HG02943 (cell line): ENCODE data around the gene RARA.

Source experiments
- ATAC-seq: cut with Tn5 transposase; IDR thresholded peaks from one replicate; pipeline ENCODE4 v1.9.1; 2021; ENCODE audit warnings: mild to moderate bottlenecking, low read depth, moderate library complexity; ENCODE audit not compliant: unreplicated experiment

Gene RARA

DNA sequence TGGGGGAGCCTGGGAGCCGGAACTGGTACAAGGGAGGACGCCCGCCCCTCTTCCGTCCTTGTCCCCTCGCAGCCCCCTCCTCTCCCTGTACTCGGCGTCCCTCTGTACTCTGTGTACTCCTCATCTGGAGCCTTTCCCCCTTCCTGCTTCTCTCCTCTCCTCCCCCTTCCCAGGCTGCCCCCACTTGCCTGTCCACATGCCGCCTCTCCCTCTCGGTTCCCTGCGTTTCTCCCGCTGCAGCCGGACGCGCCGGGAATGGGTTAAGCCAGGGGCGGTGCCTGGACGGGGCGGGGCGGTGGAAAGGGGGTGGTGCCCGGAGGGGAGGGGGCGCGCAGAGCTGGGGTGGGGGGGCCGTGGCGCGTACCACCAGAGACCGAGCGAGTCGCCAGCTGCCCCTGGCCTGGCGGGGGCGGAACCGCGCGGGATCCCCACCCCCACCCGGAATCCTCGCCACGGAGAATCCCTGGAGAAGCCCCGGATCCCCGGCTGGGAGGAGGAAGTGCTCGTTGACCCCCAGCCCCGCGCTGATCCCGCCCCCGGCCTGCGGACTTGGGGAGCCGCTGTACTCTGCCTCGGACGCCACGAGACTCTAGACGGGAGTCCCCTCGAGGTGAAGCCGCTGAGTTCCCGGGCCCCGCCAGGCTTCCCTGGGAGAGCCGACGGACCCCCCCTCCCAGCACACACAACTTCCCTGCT, 33.0 kb downstream of the RARA start:
- ATAC-seq, result no peak

GRCh38 chr17:40342504-40343218, 33.7 kb downstream of the RARA start:
- no peak for ATAC-seq

GRCh38 chr17:40343219-40344119, 34.5 kb downstream of the RARA start:
- ATAC-seq, result no peak

DNA sequence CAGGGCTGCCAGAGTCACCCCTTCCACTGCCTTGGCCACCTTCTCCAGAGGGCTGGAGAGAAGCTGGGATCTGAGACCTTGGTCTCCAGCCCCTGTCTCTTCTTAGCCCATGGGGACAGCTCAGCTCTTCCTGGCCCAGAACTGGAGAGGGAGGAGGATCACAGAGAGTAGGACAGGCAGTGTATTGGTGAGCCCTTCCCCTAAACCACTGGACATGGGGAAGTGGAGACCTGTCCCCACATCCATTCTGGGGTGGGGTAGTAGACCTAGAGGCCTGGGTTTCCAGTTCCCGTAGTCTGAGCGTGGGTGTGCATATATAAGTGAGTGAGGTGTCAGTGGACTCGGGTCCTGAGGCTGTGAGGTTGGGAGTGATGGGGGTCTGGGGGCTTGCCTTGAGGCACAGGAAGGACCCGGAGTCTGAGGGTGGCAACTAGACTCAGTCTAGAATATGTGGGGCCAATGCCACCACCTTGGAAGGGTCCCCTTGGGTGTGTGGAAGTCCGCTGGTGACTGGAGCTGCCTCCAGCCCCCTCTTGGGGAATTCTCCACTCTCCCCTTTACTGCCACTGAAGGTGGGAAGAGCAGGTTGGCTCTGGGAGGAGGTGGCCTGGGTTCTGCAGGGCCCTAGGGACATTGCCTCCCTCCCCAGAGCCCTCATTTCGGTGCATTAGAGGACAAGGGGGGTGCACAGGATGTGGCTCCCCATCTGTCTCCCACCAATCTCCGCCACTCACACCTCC, 35.6 kb downstream of the RARA start:
- no peak for ATAC-seq

DNA sequence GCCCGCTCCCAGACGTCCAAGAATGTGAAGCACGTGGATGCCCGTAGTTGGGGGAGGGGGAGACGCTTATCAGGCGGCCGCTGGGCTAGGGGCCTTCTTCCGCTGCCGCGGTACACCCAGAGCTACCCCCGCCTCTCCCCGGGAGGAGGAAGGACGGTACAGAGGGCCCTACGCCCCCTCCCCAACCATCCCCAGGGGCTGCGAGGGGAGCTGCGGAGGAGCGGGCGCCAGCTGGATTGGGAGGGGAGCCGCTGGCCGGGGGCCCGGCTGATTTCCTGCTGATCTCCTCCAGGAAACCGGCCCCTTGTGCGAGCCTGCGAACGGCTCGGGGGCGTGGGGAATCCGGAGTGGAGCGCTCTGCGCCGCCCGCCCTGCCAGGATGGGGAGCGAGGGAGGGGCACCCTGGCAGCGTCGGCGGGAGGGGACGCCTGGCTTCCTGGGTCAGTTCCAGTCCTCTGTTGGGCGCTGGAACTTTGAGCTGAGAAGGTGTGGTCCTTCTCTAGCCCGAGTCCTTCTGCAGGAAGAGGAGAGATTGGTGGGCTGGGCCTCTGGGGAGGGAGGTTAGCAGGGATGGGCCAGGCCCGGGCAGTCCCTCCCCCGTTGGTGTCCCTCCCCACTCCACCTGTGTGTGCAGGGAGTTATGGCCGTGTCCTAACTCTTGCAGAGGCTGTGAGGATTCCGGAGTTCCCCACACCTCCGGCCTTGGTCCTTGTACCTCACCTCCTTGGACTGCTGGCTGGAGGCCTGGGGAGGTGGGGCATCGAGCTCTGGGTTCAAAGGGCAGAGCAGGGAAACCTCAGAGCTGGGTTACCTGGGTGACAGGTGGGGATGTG, 36.4 kb downstream of the RARA start:
- ATAC-seq, result no peak

DNA sequence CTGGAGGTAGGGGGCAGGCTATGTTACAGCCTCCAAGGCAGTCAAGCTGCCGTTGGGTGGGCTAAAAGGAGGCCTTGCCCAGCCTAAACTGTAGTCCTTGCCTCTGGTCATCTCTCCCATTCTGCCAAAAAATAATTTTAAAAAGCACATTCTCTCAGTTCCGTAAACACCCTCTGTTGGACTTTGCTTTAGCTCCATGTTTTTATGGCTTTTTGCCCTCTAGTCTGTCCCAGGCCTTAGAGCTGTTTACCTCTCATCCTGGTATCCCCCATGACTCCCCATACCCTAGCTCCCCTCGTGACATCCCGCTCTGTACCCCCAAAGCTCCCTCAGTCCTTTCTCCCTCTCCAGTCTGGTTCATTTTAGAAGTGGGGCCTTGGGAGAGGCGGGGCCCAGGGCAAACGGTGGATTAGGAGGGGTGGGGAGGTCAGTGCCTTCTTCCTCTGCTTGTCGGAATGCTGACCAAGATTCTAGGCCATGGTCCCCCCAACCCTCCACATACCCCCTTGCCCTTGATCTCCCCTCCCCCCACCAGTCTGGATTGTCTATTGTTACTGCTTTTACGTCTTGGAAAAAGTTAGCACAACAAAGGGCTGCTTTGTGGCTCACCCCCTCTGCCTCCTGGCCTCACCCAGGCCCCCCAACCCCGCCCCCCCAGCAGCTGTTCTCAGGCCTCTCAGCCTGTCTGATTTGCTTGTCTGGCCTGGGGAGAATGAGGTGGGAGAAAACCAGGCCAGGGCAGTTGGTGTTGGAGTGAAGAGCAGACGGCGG, 37.2 kb downstream of the RARA start:
- no peak for ATAC-seq

DNA sequence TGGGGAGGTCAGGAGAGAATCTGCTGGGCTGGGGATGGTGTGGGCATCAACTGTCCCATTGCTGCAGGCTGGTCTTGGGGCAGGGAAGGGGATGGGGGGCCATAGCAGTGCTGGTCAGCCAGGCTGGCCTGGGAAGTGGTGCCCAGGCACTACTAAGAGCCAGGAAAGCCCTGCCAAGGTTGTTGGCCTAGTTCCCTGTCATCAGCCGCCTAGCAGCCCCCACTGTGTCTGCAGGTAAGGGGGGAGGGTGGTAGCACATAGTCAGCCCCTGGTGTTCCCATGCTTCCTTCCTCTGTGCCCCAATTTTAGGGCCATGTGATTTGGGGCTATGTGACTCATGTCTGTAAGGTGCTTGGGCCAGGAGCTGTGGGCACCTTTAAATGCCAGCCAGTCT, 37.8 kb downstream of the RARA start:
- ATAC-seq, result no peak

DNA sequence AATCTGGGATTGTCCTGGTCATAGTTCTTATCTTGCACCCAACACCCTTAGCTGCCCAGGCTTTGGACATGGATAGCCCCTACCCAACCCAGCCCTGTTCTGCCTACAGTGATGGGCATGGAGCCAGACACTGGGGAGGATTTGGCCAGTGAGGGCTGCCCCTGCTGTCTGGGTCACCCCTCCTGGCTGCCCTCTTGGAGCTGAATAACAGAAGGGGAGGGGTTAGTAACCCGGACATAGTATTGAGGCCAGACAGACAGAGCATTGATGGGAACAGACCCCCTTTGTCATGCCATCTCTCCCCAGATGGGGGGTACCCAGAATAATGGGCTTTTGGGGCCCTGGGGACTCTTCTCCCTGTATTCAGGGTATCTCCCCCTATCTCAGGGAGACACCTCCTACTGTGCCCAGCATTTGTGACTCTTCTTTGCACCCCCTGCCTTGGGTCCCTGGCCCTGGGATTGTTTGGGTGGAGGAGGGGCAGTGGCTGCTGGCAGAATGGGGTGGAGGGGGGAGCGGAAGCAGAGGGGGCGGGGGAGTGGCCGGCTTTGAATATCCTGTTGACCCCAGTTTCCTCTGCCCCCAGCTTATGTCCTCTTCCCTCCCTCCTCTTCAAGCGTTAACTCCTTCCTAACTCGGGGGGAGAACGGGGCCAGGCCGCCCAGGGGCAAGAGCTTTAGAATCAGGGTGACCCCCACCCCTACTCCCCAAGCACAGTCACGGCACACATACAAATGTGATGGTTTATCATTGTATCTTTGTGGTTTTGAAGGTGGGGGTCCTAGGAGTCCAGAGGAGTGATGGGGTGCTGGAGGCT, 38.5 kb downstream of the RARA start:
- ATAC-seq, result no peak

GRCh38 chr17:40348136-40348504, 39.1 kb downstream of the RARA start:
- ATAC-seq, result no peak

GRCh38 chr17:40348562-40349476, 39.8 kb downstream of the RARA start:
- no peak for ATAC-seq

DNA sequence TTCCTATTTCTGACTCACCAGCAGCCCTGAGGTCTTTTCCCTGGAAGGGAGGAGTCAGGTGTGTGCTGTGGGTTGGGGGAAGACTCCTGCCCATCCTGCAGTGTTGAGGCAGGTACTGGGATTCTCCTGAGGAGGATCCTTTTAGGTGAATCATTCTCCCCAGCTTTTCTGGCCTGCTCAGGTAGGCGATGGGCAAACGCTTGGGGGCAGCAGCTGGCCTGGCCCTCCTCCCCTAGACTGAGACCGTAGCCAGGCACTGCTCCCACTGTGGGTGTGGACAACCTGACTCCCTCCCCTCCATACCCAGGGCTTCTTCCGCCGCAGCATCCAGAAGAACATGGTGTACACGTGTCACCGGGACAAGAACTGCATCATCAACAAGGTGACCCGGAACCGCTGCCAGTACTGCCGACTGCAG, 40.5 kb downstream of the RARA start:
- ATAC-seq, result no peak

GRCh38 chr17:40349895-40350688, 41.1 kb downstream of the RARA start:
- no peak for ATAC-seq

- no peak for ATAC-seq
Observed at GRCh38 chr17:40350689-40351358, 41.8 kb downstream of the RARA start.

DNA sequence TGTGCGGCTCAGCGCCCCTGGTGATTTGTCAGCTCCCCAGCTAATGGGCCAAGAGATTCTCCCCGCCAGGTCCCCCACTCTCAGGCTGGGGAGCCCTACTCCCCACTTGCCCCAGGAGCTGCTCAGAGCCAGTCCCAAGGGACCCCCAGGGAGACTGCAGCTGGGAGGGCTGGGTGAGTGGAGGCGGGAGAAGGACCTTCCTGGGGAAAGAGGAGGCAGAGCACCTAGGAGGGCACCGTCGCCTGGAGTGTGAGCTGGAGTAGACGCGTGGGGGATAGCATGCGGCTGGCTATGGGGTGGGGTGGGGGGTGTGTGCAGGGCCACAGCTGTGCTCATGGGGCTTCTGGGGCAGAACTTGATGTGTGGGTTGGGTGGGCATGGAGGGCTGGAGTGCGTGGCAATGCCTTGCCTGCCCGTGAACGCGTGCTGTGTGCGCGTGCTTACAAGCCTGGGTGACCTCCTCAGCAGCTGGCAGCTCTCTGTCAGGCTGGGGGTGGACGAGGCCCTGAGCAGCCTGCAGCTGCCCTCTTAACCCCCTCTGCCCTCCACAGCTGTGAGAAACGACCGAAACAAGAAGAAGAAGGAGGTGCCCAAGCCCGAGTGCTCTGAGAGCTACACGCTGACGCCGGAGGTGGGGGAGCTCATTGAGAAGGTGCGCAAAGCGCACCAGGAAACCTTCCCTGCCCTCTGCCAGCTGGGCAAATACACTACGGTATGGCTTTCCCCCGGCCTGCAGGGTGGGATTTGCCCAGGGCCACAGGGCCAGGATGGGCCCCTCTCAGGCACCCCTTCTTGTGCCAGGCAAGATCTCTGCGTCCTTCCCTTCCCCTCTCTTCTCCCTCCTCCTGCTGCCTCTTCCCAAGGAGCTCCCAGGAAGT, 42.6 kb downstream of the RARA start:
- no peak for ATAC-seq

DNA sequence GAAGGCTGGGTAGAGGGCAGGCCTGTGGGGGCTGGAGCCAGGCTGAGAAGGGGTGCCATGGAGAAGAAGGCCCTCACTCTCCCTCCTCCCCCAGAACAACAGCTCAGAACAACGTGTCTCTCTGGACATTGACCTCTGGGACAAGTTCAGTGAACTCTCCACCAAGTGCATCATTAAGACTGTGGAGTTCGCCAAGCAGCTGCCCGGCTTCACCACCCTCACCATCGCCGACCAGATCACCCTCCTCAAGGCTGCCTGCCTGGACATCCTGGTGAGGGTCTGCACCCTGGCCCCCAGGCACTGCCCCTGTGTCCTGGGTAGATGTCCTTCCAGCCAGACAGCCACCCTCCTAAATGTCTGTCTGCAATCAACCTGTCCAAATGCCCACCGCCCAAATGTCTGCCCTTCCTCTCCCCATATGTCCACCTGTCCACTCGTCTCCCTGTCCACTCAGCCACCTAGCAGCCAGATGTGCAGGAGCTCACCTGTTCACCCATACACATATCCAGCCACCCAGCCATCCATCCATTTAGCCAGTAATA, 43.3 kb downstream of the RARA start:
- ATAC-seq, result no peak
